Globus pallidus (tissue), 1 donor: ENCODE measurements around the gene MAPK12.

Experiments
- DNase-seq: peaks from one replicate; pipeline ENCODE4 v3.0.0-alpha.2; 2015; ENCODE audit warnings: low spot score

MAPK12 gene

DNA sequence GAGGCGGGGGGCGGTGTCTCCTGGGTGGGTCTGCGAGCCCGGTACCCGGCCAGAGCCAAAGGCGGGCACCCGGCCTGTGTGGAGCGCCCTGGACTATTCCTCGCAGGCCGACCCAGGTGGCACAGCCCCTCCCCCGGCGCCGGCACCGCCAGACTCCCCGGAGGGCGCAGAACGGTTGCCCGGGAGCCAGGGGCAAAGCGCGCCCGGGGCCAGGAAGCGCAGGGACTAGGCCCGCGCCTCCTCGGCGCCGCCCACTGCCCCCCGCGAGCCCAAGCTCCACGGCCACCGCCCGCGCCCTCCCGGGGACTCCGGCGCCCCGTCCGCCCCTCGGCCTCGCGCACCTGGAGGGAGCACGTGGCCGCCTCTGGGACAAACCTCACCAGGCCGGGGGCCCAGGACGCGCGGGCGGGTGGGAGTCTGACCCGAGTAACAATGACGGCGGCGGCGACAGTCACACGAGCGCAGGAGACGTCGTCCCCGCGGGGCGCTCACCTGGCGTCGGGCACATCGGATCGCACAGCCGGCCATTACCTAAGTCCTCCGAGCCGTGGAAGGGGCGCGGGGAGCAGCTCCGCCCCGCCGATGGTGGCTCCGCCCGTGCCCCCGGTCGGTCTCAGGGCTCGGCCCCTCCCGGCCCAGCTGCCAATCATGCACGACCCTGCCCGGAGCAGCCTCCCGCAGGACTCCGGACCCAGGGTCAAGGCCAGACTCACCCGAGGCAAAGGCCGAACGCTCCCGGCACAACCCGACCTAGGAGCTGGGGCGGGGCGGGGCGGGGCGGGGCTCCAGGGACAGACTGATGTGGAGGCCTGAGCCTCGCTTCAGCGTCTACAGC, 38.5 kb upstream of the MAPK12 start:
- no peak for DNase-seq

DNA sequence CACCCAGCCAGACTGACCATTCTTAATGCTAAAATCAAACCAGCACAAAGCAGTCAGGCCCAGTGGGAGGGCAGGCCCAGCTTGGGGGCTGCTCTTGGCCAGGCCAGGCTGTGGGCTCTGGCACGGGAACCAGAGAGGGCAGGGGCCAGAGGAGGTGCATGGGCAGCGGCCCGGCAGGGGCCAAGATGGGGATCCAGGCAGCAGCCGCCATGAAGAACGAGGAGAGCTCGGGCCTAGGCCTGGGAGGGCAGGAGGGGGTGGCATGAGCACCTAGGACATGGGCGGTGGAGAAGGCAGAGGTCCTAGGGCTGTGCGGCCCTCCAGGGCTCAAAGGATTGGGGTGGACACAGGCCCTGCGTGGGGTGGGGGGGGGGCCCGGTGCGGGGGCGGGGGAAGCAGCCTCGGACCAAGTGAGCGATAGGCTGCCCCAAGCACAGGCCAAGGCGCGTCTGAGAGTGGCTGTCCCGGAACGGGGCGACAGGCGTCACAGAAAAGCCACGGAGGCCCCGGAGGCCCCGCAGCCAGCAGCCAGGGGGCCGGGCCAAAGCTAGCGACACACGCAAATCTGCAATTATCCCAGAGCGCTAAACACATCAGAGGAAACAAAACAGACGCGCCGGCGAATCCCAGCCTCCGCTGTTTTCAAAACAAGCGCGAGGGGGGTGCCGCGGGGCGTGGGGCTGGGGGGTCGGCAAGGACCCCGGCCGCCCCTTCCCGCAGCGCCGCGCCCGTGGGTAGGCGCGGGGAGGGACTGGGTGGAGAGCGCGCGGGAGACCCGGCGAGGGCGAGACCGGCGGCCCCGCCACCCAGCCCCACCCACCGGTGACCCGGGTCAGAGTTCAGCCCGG, 37.7 kb upstream of the MAPK12 start:
- peak; percentile 17 for DNase-seq

DNA sequence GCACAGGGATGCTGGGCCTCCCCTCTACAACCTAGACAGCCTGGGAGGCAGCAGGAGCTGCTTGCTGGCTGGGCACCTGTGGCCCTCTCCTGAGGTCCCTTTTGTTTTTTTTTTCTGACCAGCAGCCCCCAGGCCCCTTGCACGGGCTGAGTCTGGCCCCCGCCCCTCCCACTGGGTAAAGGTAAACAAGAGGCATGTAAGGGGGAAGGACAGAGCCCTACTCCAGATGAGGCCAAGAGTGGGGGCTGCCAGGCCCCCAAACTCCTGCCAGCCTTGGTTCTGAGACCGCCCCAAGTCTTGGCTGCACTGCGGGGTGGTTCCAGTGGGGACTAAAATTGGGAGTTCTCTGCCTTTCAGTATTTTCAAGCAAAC, 36.8 kb upstream of the MAPK12 start:
- DNase-seq = no peak

DNA sequence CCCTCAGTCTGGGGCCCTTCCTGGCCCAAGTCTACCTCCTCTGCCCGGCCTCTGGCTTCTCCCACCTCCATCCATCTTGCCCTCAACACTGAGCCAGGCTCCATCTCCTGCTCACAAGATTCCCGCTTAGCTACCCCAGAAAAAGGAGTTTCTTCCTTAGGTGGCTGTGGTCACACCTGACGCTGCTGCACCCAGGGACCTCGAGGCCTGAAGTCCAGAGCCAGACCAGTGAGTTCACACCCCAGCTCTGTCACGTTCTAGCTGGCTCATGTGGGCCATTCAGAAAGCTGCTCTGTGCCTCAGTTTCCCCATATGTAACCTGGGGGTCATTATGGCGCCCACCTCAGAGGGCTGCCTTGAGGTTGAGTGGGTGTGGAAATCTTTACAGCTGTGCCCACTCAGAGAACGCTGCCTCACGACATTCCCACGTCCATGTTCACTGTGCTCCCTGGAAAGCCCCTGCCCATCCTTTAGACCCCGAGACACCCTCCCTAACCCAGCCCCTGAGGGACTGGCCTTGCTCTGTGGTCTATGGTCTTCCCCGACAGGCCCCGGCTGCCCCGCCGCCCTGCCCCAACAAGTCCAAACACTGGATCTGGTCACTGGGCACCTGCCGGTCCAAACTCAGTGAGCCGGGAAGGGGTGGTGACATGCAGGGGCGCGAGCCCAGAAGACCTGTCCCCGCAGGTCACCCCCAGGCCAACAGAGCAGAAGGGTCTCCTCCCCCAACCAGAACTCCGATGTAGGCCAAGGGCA, 36.2 kb upstream of the MAPK12 start:
- DNase-seq = no peak

DNA sequence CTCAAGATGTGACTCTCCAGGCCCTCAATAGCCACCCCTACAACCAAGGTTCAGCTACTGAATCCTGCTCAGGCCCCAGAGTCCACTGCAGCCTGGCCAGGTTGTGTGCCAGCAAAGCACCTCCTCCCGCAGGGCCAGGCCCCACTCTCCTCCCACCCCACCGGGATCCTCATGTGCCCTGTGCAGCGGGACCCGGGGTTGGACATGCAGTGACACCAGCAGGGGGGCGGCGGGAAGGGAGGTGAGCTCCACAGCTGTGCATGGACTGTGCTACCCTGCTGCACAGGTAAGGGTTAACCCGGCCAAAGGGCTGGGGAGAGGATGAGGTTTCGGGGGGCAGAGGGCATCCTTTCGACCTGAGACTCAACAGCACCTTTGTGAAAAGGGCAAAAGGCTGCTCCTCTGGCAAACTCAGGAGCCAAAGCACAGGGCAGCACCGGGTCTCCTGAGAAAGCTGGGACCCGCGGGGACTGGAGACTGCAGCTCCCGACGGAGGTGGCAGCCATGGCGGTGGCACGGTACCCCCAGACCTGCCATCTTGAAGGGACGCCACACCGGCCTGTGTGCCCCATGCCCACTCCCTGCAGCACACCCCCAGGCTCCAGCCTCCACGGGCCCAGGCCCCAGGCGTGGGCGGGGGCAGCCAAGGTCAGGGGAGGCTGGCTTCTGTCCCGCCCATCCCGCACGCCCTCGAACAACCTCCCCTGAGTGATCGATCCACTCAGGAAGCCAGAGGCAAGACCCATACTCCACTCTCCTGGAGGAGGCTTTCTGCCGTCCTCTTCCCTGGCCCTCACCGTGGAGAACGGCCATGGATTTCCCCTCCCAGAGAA, 35.4 kb upstream of the MAPK12 start:
- no peak for DNase-seq

DNA sequence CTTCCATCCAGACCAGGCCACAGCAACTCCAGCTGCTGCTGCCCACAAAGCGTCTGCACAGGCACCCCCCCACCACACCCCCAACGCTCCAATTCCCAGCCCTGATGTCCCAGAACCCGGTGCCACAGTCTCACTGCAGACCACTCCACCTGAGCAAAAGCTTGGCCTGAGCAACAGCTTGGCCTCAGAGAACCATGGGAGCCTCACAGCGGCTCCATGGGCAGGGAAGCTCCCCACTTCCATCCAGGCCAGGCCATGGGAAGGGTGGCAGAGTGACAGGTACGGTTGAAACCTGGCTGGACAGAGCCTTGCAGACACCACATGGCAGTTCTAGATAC, 32.8 kb upstream of the MAPK12 start:
- no peak for DNase-seq

DNA sequence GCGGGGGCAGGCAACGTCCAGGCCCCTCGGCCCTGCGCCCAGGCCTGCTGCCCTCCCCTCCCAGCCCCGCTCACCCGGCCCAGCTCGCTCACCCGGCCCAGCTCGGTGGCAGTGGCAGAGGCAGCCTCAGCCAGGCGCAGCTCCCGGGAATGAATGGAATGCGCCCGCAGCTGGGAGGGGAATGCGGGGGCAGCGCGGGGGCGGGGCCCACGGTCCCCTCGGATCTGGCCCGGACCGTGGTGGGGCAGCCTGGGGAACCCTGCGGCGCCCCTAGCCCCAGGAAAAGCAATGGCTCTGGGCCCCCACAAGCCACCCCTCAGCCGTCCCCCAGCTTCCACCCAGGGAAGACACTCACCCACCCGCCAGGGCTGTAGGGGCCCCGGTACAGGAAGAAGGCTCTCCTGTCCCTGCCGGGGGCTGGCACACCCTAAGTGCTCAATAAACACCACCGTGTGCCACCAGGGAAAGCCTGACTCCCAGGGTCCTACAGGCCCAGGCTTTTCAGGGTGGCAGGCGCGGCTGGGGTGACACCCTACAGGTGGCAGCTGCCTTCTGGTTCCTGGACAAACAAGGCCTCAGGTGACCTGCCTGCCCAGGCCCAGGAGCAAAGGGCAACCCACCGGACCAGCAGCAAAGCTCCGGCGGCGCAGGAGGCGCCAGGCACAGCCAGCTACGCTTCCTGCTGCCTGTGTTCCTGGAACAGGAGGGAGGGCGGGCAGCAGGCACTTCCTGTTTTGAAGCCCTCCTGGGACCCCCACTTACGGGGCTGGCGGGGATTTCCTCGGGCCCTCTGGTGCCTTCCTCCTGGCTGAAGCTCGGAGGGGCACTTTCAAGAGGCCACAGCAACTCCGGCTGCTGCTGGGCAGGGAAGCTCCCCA, 32.2 kb upstream of the MAPK12 start:
- DNase-seq = no peak

DNA sequence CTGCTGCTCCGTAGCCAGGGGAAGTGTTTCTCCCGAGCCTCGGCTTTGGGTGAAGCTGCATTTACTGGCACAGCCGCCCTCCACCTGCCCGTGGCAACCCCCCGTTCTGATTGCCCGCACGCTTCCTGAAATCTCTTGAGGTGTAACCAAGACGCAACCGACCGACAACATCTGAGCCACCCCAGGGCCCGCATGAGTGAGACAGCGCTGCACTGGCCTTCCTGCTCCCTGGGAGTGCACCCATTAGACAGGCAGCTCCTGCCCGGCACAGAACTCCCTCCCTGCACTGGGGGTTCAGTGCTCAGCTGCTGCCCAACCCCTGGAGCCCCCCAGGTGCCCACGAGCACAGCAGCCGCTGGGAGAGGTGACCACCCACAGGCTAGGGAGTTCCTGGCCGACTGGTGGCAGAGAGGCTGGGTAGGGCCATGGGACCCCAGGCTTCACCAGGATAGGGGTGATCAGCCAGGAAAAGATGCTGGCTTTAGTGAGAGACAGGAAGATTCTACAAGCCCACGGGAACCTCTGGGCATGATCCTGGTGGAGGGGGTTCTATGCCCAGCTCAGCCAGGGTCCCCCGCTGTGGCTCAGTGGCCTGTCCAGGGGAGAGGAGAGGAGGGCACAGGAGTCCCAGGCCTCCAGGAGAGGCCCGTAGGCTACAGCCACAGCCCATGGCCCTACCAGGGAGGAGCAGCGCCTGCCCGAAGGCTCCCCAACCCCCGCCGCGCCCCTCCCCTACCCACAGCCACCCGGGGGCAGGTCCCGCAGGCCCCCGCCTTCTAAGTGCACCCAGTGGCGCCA, 31.4 kb upstream of the MAPK12 start:
- DNase-seq = no peak

DNA sequence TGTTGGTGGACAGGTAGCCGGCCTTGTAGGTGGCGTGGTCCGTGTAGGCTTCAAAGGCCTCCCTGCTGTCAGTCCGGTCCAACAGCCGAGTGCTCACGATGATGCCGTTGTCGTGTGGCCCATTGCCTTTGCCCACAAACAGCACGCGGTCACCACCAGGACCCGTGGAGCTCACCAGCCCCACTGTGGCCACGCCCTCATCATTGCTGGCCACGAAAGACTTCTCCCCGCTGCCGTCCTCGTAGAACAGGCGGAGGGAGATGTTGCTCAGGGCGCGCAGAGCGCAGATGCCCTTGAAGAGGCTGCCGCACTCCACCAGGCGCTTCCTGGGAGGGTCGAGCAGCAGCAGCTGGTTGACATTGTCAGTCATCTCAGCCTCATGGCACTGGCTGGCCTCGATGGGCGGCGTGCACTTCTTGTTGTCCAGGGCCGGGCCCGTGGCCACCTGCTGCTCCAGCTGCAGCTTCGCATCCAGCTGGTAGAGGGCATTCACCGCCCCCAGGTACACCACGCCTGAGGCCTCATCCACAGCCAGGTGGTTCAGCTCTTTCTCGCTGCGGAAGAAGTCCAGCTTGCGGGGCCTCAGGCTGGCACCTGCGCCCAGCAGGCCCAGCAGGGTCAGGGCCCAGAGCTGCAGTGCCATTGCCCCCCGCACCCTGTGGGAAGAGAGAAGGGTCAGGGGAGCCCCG, 28.6 kb upstream of the MAPK12 start:
- DNase-seq = no peak

DNA sequence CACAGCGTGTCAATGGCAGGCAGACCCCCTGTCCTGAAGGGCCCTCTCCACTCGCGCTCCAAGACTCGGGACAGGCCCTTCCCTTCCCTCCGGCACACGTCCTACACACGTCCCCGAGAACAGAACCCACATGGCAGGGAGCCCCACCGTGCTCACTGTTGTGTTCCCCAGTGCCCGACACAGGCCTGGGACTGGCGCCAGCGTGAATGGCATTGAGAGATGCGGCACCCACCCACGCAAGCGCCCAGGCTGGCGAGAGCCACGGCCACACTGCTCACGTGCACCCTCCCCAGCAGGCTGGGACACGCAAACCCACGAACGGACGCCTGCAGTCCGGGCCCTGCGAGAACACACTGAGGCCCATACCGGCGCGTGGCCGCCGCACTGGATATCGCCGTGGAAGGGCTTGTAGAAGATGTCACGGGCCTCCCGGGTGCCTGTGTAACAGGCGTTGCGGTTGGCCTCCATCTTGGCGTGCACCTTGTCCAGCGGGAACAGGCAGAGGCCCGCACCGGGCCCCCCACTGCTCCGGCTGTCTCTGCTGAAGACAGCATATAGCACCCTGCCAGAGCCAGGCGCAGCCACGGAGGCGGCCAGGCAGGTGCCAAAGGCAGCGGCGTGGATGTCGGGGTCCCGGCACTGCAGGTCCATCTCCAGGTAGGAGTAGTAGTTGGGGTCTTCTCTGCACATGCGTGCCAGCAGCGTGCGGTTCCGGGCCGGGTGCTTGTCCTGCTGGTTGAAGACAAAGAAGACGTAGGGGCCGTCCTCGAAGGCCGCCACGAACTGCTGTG, 27.9 kb upstream of the MAPK12 start:
- no peak for DNase-seq

DNA sequence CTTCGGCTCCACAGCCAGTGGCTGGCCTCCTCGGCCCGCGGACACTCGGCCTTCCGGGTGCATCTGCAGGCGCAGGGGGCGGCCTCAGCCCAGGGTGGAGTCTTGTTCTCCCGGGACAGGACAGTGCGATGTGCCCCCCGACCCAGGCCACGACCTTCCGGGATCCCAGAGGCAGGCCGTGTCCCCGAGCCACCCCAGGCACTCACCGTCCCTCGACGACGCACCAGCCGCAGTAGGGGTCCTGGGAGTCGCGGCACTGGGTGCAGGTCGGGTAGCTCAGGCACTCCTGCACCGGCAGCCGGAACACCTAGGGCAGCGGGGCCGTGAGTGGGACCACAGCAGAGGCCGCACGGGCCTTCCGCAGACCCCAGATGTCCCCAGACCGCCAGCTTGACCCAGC, 26.2 kb upstream of the MAPK12 start:
- DNase-seq = no peak

DNA sequence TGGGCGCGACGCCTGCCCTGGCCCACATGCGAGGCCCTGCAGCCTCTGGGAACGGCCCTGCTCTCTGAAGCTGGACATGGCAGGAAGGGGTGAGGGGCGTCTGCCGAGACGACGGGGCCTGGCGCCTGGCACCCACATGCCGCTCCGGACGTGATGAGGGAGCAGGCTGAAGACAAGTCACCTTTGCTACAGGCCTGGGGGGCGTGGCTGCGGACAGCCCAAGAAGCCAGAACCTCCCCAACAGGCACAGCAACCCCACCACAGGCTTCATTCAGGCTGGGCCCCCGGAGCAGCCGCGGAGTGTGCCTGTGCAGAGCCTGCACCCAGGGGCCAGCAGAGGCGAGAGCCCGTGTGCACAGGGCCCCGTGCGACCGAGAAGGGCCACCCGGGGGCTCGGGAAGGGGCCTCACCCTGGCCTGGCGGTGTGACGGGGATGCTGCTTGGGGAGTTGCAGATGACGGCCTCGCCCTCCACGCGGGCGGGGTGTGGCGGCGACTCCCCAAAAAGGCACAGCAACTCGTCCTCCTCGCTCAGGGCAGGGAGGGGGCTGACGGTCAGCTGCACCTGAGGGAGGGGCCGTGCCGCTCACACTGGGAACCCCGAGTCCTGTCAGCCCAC, 25.3 kb upstream of the MAPK12 start:
- no peak for DNase-seq

DNA sequence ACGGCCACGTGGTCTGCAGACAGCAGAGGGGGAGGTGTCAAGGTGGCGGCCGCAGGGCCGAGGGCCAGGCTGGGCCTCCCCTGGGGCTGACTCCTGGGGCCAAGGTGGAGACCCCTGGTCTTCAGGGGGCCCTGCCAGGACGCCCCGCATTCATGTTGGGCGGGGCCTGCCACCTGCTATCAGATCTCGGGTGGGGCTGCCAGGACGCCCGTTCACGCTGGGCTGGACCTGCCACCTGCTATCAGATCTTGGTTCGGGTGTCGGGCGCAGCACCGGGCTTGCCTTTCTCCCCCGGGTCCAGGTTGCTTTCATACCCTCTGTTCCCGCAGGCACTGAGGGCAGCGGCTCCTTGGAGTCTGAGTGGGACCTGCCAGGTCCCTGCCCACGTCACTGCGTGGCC, 24.8 kb upstream of the MAPK12 start:
- DNase-seq = no peak

DNA sequence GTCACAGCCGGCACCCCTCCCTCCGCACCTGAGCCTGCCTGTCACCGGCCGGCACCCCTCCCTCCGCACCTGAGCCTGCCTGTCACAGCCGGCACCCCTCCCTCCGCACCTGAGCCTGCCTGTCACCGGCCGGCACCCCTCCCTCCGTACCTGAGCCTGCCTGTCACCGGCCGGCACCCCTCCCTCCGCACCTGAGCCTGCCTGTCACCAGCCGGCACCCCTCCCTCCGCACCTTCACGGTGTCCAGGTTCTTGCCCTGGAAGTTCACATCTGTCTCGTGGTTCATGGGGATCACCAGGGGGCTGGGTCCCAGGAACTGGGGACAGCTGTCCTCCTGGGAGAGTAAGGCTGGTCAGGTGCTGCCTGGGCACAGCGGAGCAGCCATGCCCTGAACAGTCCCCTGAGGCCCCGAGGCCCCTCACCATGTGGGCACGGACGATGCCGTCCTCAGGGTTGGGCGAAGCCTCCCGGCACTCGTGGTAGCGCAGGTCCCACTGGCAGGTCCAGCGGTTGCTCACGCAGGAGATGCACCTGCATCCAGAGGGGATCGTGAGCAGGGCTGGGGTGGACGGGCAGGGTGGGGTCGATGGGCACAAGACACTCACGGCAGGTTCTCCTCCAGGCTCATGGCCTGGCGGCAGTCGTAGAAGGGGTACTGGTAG, 24.2 kb upstream of the MAPK12 start:
- no peak for DNase-seq

DNA sequence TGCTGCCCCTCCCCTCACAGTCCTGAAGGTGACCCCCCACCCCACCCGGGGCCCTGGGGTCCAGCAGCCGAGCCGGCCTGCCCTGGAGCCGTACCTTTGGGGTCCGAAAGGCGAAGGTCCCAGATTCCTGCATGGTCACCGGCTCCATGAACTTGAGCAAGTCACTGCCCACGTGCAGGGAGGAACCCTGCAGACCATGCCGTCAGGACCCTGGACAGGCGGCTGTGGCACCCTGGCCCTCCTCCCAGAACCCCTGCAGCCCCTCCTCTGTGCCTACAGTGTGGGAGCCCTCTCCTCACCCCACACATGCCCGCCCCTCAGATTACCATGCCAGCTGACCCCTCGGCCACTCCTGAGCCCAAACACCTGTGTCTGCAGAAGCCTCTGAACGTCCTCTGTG, 23.0 kb upstream of the MAPK12 start:
- no peak for DNase-seq

DNA sequence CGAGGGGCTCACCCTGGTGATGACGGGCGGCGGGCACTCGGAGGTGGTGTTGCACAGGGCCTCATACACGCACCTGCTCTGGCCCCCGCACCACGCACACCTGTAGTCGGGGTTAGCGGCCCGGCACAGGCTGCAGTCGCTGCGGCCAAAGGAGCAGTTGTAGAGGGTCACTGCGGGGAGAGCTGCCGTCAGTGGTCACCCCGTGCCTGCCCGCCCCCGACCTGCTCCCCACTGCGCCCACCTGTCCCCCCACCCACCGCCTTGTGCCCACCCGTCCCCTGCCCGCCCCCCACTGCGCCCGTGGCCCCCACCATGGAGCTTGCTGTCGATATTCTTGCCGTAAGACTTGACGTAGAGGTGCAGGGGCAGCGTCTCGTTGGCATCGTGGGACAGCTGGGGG, 22.3 kb upstream of the MAPK12 start:
- no peak for DNase-seq

DNA sequence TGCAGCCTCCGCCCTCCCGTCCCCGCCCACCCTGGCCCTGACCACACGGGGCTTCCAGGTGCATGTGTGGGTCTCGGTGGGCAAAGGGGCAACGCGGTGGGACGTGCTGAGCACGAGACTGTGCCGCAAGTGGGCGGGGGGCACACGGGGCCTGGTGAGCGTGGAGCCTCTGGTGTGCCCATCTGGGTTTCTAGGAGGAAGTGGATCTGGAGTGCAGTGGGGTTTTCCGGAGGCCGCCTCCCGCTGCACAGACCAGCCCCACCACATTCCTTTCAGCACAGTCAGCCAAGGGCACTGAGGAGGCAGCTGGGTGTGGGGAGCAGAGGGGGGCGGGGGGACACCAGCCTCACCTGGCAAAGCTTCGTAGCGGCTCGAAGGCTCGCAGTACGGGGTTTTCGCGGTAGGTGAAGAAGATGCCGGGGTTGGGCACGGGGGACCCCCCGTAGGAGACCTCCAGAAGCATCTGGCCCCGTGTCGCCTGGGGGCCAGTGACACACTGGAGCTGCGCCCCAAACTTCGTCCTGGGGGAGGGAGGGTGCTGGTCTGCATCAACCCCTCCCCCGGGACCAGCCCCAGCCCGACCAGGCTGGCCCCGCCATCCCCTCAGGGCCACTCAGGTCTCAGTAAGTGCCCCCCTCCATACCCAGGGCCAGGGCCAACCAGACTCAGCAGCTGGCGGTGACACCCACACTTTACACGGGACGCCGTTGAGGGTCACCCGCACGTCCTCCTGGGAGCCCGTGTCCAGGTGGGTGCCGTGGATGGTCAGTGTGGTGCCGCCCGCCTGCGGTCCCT, 21.1 kb upstream of the MAPK12 start:
- no peak for DNase-seq
